OCI-LY1 (cell line): ENCODE measurements around the gene RPS18.

Experiments
- CTCF ChIP-seq: fragments of 200-600 bp; sonication (generic), shearing (Covaris generic); IDR thresholded peaks from 2 replicates; pipeline ENCODE4 v1.5.1; 2017; ENCODE audit warnings: mild to moderate bottlenecking, antibody characterized with exemption, low read length, moderate library complexity, mixed read lengths
- EZH2 ChIP-seq: fragments of 200-600 bp; sonication (generic), shearing (Covaris generic); IDR thresholded peaks from 2 replicates; pipeline ENCODE4 v1.8.0; 2017; ENCODE audit warnings: borderline replicate concordance, mixed run types, mild to moderate bottlenecking, antibody characterized with exemption, low read length, moderate library complexity, mixed read lengths

GRCh38 chr6:33313105-33313708, 41.3 kb downstream of the RPS18 start:
- no peak for TF ChIP-seq CTCF
- TF ChIP-seq EZH2: no peak
